ENCODE results near the gene OTUB2. TPM values are rescaled to one million over a fixed set of nuclear protein-coding genes. Genes with fewer than 3 reads are reported as not detected.

Gene OTUB2
- polyA plus RNA-seq, 1 donor (not counting 4 experiments of a cell fraction or from before 2014, with no cell fraction given) = 2.6 TPM

DNA sequence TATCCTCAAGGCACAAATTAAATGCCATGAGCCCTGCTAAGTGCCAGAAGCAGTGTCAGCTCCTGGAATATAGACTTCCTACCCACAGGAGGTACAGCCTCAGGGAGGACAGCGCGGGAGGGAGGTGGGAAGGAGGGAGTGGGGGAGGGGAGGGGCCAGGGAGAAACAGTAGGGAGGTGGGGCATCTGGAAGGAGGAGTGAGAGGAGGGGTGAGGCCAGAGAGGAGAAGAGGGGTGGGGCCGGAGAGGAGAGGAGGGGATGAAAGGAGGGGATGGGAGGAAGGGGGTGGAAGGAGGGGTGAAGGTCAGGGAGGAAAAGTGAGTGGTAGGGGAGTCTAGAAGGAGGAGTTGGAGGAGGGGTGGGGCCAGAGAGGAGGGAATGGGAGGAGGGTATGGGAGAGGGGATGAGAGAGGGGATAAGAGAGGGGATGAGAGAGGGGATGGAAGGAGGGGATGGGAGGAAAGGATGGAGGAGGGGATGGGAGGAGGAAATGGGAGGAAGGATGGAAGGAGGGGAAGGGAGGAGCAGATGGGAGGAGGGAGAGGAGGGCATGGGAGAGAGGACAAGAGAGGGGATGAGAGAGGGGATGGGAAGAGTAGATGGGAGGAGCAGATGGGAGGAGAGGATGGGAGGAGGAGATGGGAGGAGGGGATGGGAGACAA lies 38.2 kb upstream of the OTUB2 start:
- no peaks in the 10 kb centered on the region for H3K36me3 ChIP-seq (ENCODE audit: control insufficient read depth in 2 of 2, extremely low read depth in 1 of 2, insufficient read depth in 2 of 2, low read length in 2 of 2)
- FAIRE-seq = no peak
- no peak for TF ChIP-seq EZH2 (IDR thresholded peaks at IDR 0.05; ENCODE audit: low read length)
- TF ChIP-seq, protein P1, sequence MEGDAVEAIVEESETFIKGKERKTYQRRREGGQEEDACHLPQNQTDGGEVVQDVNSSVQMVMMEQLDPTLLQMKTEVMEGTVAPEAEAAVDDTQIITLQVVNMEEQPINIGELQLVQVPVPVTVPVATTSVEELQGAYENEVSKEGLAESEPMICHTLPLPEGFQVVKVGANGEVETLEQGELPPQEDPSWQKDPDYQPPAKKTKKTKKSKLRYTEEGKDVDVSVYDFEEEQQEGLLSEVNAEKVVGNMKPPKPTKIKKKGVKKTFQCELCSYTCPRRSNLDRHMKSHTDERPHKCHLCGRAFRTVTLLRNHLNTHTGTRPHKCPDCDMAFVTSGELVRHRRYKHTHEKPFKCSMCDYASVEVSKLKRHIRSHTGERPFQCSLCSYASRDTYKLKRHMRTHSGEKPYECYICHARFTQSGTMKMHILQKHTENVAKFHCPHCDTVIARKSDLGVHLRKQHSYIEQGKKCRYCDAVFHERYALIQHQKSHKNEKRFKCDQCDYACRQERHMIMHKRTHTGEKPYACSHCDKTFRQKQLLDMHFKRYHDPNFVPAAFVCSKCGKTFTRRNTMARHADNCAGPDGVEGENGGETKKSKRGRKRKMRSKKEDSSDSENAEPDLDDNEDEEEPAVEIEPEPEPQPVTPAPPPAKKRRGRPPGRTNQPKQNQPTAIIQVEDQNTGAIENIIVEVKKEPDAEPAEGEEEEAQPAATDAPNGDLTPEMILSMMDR (optimal IDR thresholded peaks at IDR 0.05 in 1 of 3, IDR thresholded peaks at IDR 0.05 in 1 of 3, conservative IDR thresholded peaks at IDR 0.05 in 1 of 3; ENCODE audit: extremely low read depth in 1 of 3, insufficient read depth in 2 of 3, low read length in 3 of 3) = no peak
- dilution Hi-C loops (cut with MboI; ENCODE audit: extremely low pct_ligation_motif_present, low sequenced_read_pairs) = no loop called here
- H3K4me2 ChIP-seq (ENCODE audit: control insufficient read depth, extremely low read depth, insufficient read depth, low read depth, low read length) = no peak overlapping the region
- H3K27ac ChIP-seq (ENCODE audit: control insufficient read depth, insufficient read depth, low read length) = no peak overlapping the region
- H4K20me1 ChIP-seq (ENCODE audit: control insufficient read depth, extremely low read depth, insufficient read depth, low read length) = no peaks in the 10 kb centered on the region
- H3K27me3 ChIP-seq (ENCODE audit: control insufficient read depth, extremely low read depth, insufficient read depth, low read length) = peaks cover 6% of the 10 kb centered on the region
- peaks cover 3% of the 10 kb centered on the region for H3K4me1 ChIP-seq (ENCODE audit: control insufficient read depth, extremely low read depth, insufficient read depth, low read length)
- no peak for DNase-seq (ENCODE audit: low read depth, low spot score)
- H3K9me1 ChIP-seq (ENCODE audit: control insufficient read depth, extremely low read depth, insufficient read depth, low read length) = no peaks in the 10 kb centered on the region
- H3K9ac ChIP-seq (ENCODE audit: control insufficient read depth, extremely low read depth, insufficient read depth, low read length) = no peak overlapping the region
- no peak overlapping the region for H3K4me3 ChIP-seq (ENCODE audit: control insufficient read depth in 2 of 3, extremely low read depth in 1 of 3, insufficient read depth in 2 of 3, low read depth in 1 of 3, low read length in 3 of 3)
- no peak overlapping the region for H2AFZ ChIP-seq (ENCODE audit: control insufficient read depth, low read length)
- no peaks in the 10 kb centered on the region for H3K9me3 ChIP-seq (ENCODE audit: control insufficient read depth, low read depth, low read length)
- H3K79me2 ChIP-seq (ENCODE audit: control insufficient read depth, insufficient read depth, low read length) = no peaks in the 10 kb centered on the region

DNA sequence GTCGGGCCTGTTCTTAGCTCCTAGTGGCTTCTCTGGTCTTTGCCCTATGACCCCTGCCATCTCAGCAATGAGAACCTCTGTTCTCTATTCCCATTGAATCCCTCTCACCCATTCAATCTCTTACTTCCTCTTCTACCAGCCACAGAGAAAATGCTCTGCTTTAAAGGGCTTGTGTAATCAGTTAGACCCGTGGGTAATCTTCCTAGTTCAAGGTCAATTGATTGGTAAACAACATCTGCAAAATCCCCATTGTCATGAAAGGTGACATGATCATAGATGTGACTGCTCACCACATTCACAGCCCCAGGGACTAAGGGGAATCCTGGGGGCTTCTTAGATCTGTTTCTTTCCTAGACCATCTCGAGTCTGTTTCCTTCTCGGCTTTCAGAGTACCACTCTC lies 36.2 kb upstream of the OTUB2 start:
- dilution Hi-C loops (cut with MboI; ENCODE audit: extremely low pct_ligation_motif_present, low sequenced_read_pairs) = no loop called here
- FAIRE-seq (no peak), DNase-seq (ENCODE audit: low read depth, low spot score) (no peak)
- Histone ChIP-seq H3K9me1 (ENCODE audit: control insufficient read depth, extremely low read depth, insufficient read depth, low read length) (no peaks in the 10 kb centered on the region), H3K9me3 (ENCODE audit: control insufficient read depth, low read depth, low read length) (no peaks in the 10 kb centered on the region), H3K9ac (ENCODE audit: control insufficient read depth, extremely low read depth, insufficient read depth, low read length) (no peak overlapping the region), H3K27ac (ENCODE audit: control insufficient read depth, insufficient read depth, low read length) (no peak overlapping the region), H3K79me2 (ENCODE audit: control insufficient read depth, insufficient read depth, low read length) (no peaks in the 10 kb centered on the region), H4K20me1 (ENCODE audit: control insufficient read depth, extremely low read depth, insufficient read depth, low read length) (no peaks in the 10 kb centered on the region), H3K36me3 (ENCODE audit: control insufficient read depth in 2 of 2, extremely low read depth in 1 of 2, insufficient read depth in 2 of 2, low read length in 2 of 2) (no peaks in the 10 kb centered on the region), H3K27me3 (ENCODE audit: control insufficient read depth, extremely low read depth, insufficient read depth, low read length) (peaks cover 6% of the 10 kb centered on the region), H3K4me2 (ENCODE audit: control insufficient read depth, extremely low read depth, insufficient read depth, low read depth, low read length) (no peak overlapping the region), H3K4me3 (ENCODE audit: control insufficient read depth in 2 of 3, extremely low read depth in 1 of 3, insufficient read depth in 2 of 3, low read depth in 1 of 3, low read length in 3 of 3) (no peak overlapping the region), H2AFZ (ENCODE audit: control insufficient read depth, low read length) (no peak overlapping the region), H3K4me1 (ENCODE audit: control insufficient read depth, extremely low read depth, insufficient read depth, low read length) (peaks cover under 1% of the 10 kb centered on the region)
- no peak for TF ChIP-seq EZH2 (IDR thresholded peaks at IDR 0.05; ENCODE audit: low read length)

- H3K4me3 ChIP-seq (ENCODE audit: control insufficient read depth in 2 of 3, extremely low read depth in 1 of 3, insufficient read depth in 2 of 3, low read depth in 1 of 3, low read length in 3 of 3) = no peak overlapping the region
- no peak overlapping the region for H3K4me2 ChIP-seq (ENCODE audit: control insufficient read depth, extremely low read depth, insufficient read depth, low read depth, low read length)
- FAIRE-seq = no peak
- dilution Hi-C loops (cut with MboI; ENCODE audit: extremely low pct_ligation_motif_present, low sequenced_read_pairs) = no loop called here
- no peak overlapping the region for H3K27ac ChIP-seq (ENCODE audit: control insufficient read depth, insufficient read depth, low read length)
- no peaks in the 10 kb centered on the region for H4K20me1 ChIP-seq (ENCODE audit: control insufficient read depth, extremely low read depth, insufficient read depth, low read length)
- no peaks in the 10 kb centered on the region for H3K36me3 ChIP-seq (ENCODE audit: control insufficient read depth in 2 of 2, extremely low read depth in 1 of 2, insufficient read depth in 2 of 2, low read length in 2 of 2)
- H3K79me2 ChIP-seq (ENCODE audit: control insufficient read depth, insufficient read depth, low read length) = no peaks in the 10 kb centered on the region
- no peaks in the 10 kb centered on the region for H3K9me3 ChIP-seq (ENCODE audit: control insufficient read depth, low read depth, low read length)
- no peak overlapping the region for H3K9ac ChIP-seq (ENCODE audit: control insufficient read depth, extremely low read depth, insufficient read depth, low read length)
- H3K4me1 ChIP-seq (ENCODE audit: control insufficient read depth, extremely low read depth, insufficient read depth, low read length) = peaks cover 11% of the 10 kb centered on the region
- TF ChIP-seq EZH2 (IDR thresholded peaks at IDR 0.05; ENCODE audit: low read length) = no peak
- TF ChIP-seq, protein P1 (optimal IDR thresholded peaks at IDR 0.05 in 1 of 3, IDR thresholded peaks at IDR 0.05 in 1 of 3, conservative IDR thresholded peaks at IDR 0.05 in 1 of 3; ENCODE audit: extremely low read depth in 1 of 3, insufficient read depth in 2 of 3, low read length in 3 of 3) = no peak
- no peak overlapping the region for H2AFZ ChIP-seq (ENCODE audit: control insufficient read depth, low read length)
- peaks cover 3% of the 10 kb centered on the region for H3K9me1 ChIP-seq (ENCODE audit: control insufficient read depth, extremely low read depth, insufficient read depth, low read length)
- no peak for DNase-seq (ENCODE audit: low read depth, low spot score)
- peaks cover 6% of the 10 kb centered on the region for H3K27me3 ChIP-seq (ENCODE audit: control insufficient read depth, extremely low read depth, insufficient read depth, low read length)
These were observed 34.9 kb upstream of the OTUB2 start for GRCh38 chr14:93991212-93991611.
